Type B pancreatic cell (in vitro differentiated cells): ENCODE measurements around the gene IQSEC1. TPM values are rescaled to one million over a fixed set of nuclear protein-coding genes. Genes with fewer than 3 reads are reported as not detected.

Experiments used
- DNase-seq: peaks from one replicate; pipeline ENCODE4 v3.0.0; 2021; ENCODE audit warnings: mixed read lengths; ENCODE audit not compliant: unreplicated experiment; ENCODE audit errors: extremely low spot score
- H3K27ac Mint-ChIP-seq: 2 replicates; pipeline ENCODE4 v1.8.0; 2021; ENCODE audit warnings: mild to moderate bottlenecking, mixed read lengths
- H3K27me3 Mint-ChIP-seq: 2 replicates; pipeline ENCODE4 v1.8.0; 2021; ENCODE audit warnings: mixed read lengths
- H3K36me3 Mint-ChIP-seq: 2 replicates; pipeline ENCODE4 v1.8.0; 2021; ENCODE audit warnings: mixed read lengths
- H3K4me1 Mint-ChIP-seq: one replicate; pipeline ENCODE4 v1.8.0; 2021; ENCODE audit warnings: mixed read lengths; ENCODE audit not compliant: unreplicated experiment
- H3K4me3 Mint-ChIP-seq: 2 replicates; pipeline ENCODE4 v1.8.0; 2021; ENCODE audit warnings: mild to moderate bottlenecking, mixed read lengths
- H3K9me3 Mint-ChIP-seq: 2 replicates; pipeline ENCODE4 v1.8.0; 2021; ENCODE audit warnings: mixed read lengths
- total RNA-seq: library from RNA; stranded (reverse); gene quantifications from 2 replicates; pipeline ENCODE4 v1.2.1, GENCODE V29; 2021; ENCODE audit warnings: low replicate concordance
- TF ChIP-seq, protein P1 (sequence below): fragments of 200-600 bp; sonication (generic); conservative IDR thresholded peaks from 2 replicates; pipeline ENCODE4 v1.5.0; 2021; ENCODE audit warnings: antibody characterized with exemption, mild to moderate bottlenecking

IQSEC1 gene
- total RNA-seq, 1 donor from 2014 or later: 33.1 TPM

- TF ChIP-seq, protein P1, sequence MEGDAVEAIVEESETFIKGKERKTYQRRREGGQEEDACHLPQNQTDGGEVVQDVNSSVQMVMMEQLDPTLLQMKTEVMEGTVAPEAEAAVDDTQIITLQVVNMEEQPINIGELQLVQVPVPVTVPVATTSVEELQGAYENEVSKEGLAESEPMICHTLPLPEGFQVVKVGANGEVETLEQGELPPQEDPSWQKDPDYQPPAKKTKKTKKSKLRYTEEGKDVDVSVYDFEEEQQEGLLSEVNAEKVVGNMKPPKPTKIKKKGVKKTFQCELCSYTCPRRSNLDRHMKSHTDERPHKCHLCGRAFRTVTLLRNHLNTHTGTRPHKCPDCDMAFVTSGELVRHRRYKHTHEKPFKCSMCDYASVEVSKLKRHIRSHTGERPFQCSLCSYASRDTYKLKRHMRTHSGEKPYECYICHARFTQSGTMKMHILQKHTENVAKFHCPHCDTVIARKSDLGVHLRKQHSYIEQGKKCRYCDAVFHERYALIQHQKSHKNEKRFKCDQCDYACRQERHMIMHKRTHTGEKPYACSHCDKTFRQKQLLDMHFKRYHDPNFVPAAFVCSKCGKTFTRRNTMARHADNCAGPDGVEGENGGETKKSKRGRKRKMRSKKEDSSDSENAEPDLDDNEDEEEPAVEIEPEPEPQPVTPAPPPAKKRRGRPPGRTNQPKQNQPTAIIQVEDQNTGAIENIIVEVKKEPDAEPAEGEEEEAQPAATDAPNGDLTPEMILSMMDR: no peak
- H3K27ac Mint-ChIP-seq: no peak overlapping the region
Measured at GRCh38 chr3:12932754-12933153, 140.5 kb downstream of the IQSEC1 start.

GRCh38 chr3:12932347-12932746 is 140.9 kb downstream of the IQSEC1 start:
- TF ChIP-seq, protein P1: no peak
- H3K36me3 Mint-ChIP-seq: no peaks in the 10 kb centered on the region
- H3K4me3 Mint-ChIP-seq: no peak overlapping the region
- no peak overlapping the region for H3K27ac Mint-ChIP-seq
- peaks cover 3% of the 10 kb centered on the region for H3K4me1 Mint-ChIP-seq
- no peak for DNase-seq
- no peaks in the 10 kb centered on the region for H3K9me3 Mint-ChIP-seq
- no peaks in the 10 kb centered on the region for H3K27me3 Mint-ChIP-seq

More at GRCh38 chr3:12932754-12933153, 140.5 kb downstream of the IQSEC1 start:
- no peak for DNase-seq
- no peaks in the 10 kb centered on the region for H3K27me3 Mint-ChIP-seq
- no peaks in the 10 kb centered on the region for H3K36me3 Mint-ChIP-seq
- H3K9me3 Mint-ChIP-seq: no peaks in the 10 kb centered on the region
- H3K4me1 Mint-ChIP-seq: peaks cover 3% of the 10 kb centered on the region
- no peak overlapping the region for H3K4me3 Mint-ChIP-seq

- no peak overlapping the region for H3K4me3 Mint-ChIP-seq
- H3K36me3 Mint-ChIP-seq: no peaks in the 10 kb centered on the region
- TF ChIP-seq, protein P1: no peak
- no peaks in the 10 kb centered on the region for H3K9me3 Mint-ChIP-seq
- H3K27me3 Mint-ChIP-seq: no peaks in the 10 kb centered on the region
- no peak overlapping the region for H3K27ac Mint-ChIP-seq
- DNase-seq: no peak
- peaks cover 3% of the 10 kb centered on the region for H3K4me1 Mint-ChIP-seq
Measured at GRCh38 chr3:12931273-12931905, 141.8 kb downstream of the IQSEC1 start.

- TF ChIP-seq, protein P1: no peak
- no peaks in the 10 kb centered on the region for H3K36me3 Mint-ChIP-seq
- H3K4me1 Mint-ChIP-seq: peaks cover 3% of the 10 kb centered on the region
- H3K27me3 Mint-ChIP-seq: no peaks in the 10 kb centered on the region
- H3K27ac Mint-ChIP-seq: peak overlapping the region; percentile 63
- H3K9me3 Mint-ChIP-seq: no peaks in the 10 kb centered on the region
- no peak overlapping the region for H3K4me3 Mint-ChIP-seq
- no peak for DNase-seq
Measured at GRCh38 chr3:12929801-12930200, 143.4 kb downstream of the IQSEC1 start.

DNA sequence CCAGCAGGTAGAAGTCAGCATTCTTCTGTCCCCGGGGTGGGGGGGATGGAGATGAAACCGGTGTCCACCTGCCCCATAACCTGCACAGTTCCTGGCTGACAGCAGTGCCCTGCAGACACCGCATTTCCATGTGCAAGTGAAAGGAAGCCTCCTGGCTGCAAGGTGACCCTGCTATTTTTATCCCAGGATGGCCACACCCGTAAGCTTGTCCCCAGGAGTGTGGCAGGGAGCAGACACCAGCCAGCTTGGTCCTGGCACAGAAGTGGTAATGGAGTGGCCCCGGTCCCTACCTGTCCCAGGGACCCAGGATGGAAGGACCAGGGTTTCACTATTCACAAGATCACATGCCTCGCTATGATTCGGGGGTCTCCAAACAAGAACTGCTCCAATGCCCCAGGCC is 146.6 kb downstream of the IQSEC1 start:
- H3K4me1 Mint-ChIP-seq: peaks cover 3% of the 10 kb centered on the region
- TF ChIP-seq, protein P1: no peak
- peaks cover 4% of the 10 kb centered on the region for H3K36me3 Mint-ChIP-seq
- H3K27me3 Mint-ChIP-seq: no peaks in the 10 kb centered on the region
- DNase-seq: no peak
- H3K27ac Mint-ChIP-seq: no peak overlapping the region
- no peak overlapping the region for H3K4me3 Mint-ChIP-seq
- H3K9me3 Mint-ChIP-seq: no peaks in the 10 kb centered on the region
